HG03457 (cell line): ENCODE data around the gene DSTN.

ENCODE experiments used
- ATAC-seq: cut with Tn5 transposase; IDR thresholded peaks from one replicate; pipeline ENCODE4 v1.9.1; 2021; ENCODE audit warnings: moderate number of reproducible peaks; ENCODE audit not compliant: unreplicated experiment

The DSTN gene

GRCh38 chr20:17636523-17637412, 66.9 kb downstream of the DSTN start:
- ATAC-seq, result no peak

GRCh38 chr20:17637413-17637780, 67.5 kb downstream of the DSTN start:
- ATAC-seq, result no peak

- no peak for ATAC-seq
These were observed 68.2 kb downstream of the DSTN start for GRCh38 chr20:17637985-17638640.

- ATAC-seq, result no peak
These were observed 69.0 kb downstream of the DSTN start for GRCh38 chr20:17638835-17639407.

GRCh38 chr20:17640146-17640874, 70.4 kb downstream of the DSTN start:
- ATAC-seq, result no peak

GRCh38 chr20:17640875-17641378, 71.1 kb downstream of the DSTN start:
- no peak for ATAC-seq

GRCh38 chr20:17641520-17641964, 71.7 kb downstream of the DSTN start:
- ATAC-seq, result no peak

GRCh38 chr20:17641993-17642392, 72.1 kb downstream of the DSTN start:
- ATAC-seq, result no peak

GRCh38 chr20:17642404-17643269, 72.8 kb downstream of the DSTN start:
- no peak for ATAC-seq

GRCh38 chr20:17643531-17644188, 73.8 kb downstream of the DSTN start:
- ATAC-seq, result no peak

GRCh38 chr20:17644451-17644850, 74.6 kb downstream of the DSTN start:
- ATAC-seq, result no peak

- no peak for ATAC-seq
These were observed 75.1 kb downstream of the DSTN start for GRCh38 chr20:17645010-17645409.

- no peak for ATAC-seq
These were observed 75.8 kb downstream of the DSTN start for GRCh38 chr20:17645546-17646208.

GRCh38 chr20:17646209-17646960, 76.5 kb downstream of the DSTN start:
- ATAC-seq, result no peak

- ATAC-seq, result no peak
These were observed 77.1 kb downstream of the DSTN start for GRCh38 chr20:17646961-17647301.

GRCh38 chr20:17647391-17648314, 77.8 kb downstream of the DSTN start:
- ATAC-seq, result no peak

- ATAC-seq, result no peak
These were observed 78.4 kb downstream of the DSTN start for GRCh38 chr20:17648315-17648646.
